HT1080 (cell line): ENCODE measurements around the gene DIO1. TPM values are rescaled to one million over a fixed set of nuclear protein-coding genes. Genes with fewer than 3 reads are reported as not detected.
A peak's percentile ranks its signal among the peaks of the same experiment; 100 is the strongest.

Source experiments
- DNase-seq: peaks from one replicate; pipeline ENCODE4 v3.0.0-alpha.2; 2015; ENCODE audit warnings: low read depth
- total RNA-seq: library from RNA; depleted of rRNA; stranded (reverse); fragments of >200 nt; shearing (Covaris generic); gene quantifications from 2 replicates; pipeline ENCODE4 v1.2.3, GENCODE V29; 2014

The DIO1 gene
- total RNA-seq, 1 experiment from 2014 or later, result not detected

DNA sequence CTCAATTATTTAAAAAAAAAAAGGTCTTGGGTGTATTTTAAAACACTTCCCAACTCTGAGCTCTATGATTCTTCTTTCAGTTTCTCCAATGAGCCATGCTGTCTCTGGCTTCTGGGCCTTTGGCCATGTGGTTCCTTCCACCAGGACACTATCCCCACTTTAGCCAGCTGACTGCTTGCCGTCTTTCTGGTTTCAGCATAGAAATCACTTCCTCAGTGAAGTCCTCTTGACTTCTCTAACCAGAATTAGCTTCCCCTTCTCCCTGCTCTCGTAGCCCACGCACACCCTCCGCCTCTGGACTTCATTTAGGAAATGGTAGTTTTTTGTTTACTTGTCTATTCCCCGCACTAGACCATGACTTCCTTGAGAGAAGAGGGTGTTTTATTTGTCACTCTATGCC lies 1.1 kb upstream of the DIO1 start:
- DNase-seq, result no peak

DNA sequence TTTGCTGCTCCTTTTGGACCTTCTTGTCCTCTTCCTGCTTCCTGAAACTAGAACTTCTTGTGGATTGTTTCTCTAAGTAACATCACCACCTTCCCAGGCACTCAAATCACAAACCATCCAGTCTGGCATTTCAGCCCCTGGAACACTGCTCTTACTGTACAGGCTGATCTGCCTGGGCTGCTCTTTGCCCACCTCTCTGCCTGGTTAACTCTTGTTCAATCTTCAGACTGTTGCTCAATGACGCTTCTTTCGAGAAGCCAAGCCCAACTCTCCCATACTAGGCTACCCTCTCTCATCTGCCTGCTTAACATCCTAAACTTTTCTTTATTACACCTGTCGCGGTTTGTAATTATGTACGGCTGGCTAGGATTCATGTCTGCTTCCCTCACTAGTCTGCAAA lies 657 bp downstream of the DIO1 start:
- no peak for DNase-seq

DNA sequence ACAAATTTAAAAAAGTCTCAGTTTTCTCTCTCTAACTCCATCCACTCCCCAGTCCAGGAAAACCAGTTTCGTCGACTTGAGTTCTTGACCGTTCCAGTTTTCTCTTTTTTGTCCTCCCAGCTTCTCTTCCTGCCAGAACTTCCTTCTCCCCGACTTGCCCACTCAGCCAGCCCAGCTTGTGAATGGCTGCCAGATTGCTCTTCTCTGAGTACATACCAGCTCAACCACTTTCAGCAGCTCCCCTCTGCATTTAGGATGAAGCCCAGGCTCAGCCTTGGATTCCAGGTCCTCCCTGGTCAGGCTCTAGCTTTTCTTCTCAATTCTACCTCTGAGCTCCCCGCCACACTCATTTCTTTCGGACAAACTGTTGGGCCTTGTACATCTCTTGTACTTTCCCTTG lies 1.4 kb downstream of the DIO1 start:
- no peak for DNase-seq

DNA sequence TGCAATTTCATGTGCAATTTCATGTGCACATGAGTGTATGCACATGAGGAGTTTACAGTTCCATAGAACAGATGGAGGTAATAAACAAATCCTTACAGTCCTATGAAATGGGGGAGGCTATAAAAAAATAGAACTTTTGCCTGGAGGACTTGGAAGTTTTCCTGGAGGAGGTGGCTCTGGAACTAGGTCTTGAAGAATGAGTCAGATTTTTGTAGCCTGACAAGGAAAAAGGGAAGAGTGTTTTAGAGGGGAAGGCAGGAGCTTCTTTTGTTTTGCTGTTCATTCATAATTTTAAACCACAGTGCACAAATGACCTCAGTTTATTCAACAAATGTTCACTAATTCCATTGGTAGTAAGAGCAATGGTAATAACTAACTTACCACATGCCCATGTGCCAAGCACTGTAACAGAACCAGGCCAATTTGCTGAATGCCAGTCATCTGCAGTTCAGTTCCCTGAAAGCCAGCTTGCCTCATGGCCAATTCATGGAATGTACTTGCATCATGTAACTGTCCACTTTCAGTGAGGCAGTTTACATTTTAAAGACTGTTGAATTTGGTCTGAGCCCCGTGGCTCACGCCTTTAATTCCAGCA lies 2.7 kb downstream of the DIO1 start:
- peak; percentile 68 for DNase-seq

DNA sequence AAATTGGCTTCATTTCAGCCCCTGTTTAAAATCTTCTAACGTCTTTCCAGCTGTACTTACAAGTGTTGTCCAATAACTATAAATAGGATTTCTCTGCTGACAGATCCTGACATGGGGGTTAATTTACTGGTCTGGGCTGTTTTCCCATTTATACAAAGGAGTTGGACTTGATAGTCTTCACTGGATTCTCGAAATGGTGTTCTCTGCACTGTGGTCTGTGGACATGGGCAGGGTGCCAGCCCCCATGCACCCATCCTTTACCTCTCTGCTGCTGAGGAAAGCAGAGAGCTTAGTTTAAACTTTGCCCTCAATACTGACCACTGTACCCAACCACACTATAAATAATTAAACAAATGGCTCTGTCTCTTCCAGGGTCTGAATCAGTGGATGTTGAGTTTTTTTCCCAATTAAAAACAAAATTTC lies 5.2 kb downstream of the DIO1 start:
- no peak for DNase-seq

DNA sequence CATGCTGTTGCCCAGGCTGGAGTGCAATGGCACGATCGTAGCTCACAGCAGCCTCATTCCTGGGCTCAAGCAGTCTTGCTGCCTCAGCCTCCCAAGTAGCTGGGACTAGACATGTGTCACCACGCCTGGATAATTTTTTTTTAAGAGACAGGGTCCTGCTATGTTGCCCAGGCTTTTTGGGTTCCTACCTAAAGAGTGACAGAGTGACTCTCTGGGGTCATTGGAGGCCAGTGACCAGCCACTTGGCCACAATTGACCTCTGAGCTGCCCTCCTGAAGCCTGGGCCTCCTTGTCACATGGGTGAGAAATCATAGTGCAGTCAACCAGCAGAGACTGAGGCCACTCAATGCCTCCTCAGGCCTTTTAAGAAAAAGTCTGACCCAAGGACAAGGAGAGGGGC lies 5.7 kb downstream of the DIO1 start:
- DNase-seq, result no peak

DNA sequence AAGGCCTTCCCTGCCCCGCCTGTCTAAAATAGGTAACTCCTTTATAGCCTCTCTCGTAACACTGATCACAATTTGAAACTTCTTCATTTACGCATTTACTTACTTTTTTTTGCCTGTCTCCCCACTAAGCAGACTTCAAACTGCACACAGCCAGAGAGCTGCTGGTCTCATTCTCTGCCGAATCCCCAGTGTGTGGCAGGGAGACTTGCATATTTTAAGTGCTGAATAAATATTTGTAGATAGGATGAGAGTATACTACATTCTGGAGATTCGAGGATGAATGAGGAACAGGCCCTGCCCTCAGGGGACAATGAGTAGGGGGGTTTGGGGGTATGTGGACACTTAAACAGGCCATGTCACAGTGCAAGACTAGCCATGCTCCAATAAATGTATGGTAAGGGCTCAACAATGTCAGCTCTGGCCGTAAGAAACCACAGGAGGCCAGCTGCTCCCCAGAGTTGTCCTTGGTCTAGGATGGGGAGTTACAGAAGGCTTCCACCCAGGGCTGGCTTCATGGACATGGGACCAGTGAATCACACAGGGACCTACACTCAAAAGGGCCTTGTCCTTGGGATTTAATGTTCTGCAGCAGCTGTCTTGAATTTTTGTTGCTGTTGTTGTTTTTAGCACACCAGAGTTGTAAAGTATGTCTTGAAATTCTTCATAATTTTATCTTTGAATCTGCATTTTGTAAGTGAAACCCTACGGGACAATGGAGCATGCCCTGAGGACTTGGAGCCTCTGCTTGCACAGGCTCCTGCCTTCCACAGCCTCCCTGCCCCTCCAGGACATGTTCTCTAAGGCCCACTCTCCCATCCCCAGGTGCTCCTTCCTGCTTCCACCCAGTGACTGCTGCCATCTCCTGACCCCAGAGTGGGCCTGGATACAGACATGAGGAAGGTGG lies 8.5 kb downstream of the DIO1 start:
- DNase-seq, result no peak

DNA sequence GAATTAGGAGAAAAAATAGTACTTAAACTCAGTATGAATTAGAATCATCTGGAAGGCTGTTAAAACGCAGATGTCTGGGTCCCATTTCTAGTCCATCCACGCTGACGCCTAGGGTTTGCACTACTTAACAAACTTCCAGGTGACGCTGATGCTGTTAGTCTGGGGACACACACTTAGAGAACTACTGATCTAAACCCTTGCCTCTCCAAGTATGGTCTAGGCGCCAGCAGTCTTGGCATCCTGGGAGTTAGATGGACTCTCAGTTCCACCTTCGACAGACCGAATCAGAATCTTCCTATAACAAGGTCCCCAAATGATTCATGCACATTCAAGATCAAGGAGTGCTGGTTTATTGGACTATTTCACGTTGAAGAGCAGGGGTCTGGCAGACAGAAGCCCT lies 11.5 kb downstream of the DIO1 start:
- DNase-seq, result no peak

DNA sequence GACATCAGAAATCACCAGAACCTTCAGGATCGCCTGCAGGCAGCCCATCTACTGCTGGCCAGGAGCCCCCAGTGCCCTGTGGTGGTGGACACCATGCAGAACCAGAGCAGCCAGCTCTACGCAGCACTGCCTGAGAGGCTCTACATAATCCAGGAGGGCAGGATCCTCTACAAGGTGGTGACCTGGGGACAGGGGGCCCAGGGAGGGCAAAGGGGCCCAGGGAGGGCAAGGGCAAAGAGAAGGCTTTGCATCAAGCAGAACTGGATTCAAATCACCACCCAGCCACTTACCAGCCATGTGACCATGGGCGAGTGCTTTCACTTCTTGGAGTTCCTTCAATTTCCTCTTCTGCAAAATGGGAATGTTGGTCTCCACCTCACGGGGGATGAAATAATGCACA lies 12.1 kb downstream of the DIO1 start:
- no peak for DNase-seq

DNA sequence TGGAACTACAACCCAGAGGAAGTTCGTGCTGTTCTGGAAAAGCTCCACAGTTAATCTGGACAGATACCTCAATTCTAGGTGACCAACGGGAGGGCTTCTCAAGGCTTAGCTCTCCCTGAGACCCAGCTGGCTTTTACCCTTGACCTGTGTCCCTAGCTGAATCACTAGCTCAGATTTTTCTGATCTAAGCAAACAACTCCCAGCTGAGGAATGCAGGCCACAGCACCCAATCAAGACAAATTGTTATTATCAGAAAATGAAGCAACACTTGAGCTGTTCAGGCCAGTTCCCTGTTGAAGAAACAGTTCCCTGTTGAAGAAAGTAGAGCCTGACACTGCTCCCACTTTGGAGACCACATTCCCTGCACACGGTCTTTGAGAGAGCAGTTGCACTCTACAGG lies 16.0 kb downstream of the DIO1 start:
- DNase-seq, result no peak

DNA sequence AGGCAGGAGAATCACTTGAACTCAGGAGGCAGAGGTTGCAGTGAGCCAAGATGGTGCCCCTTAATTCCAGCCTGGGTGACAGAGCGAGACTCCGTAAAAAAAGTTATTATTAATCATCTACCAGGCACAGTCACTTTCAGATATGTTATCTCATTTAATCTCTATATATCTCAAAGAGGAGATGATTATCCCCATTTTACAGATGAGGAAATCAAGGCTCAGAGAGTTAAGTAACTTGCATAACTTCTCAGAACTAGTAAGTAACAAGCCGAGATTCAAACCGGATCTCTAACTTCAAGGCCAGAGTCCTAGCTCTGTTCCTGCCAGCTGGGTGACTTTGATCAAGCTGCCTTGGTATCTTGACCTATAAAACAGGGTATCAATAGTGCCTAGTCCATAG lies 17.5 kb downstream of the DIO1 start:
- DNase-seq, result no peak

DNA sequence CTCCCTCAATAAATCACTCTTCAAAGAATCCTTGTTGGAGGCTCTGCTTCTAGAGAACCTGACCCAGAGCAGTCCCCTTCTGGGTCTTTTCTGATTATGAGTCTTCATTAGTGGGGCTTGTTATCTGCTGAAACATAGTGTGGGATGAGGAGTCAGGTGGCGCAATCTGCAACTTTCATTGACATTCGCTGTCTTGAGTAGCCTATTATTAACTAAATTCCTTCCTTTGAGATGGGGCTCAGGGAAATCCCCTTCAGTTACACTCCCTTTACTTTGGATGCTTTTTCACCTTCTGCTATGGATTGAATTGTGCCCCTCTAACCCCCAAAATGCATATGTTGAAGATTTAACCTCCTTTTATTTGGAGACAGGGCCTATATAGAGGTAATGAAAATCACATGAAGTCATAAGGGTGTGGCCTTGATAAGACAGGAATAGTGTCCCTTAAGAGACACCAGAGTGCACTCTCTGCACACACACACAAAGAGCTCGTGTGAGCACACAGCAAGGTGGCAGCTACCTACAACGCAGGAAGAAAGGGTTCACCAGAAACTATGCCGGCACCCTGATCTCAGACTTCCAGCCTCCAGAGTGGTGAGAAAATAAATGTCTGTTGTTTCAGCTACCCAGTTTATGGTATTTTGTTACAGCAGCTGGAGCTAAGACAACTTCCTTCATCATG lies 19.5 kb downstream of the DIO1 start:
- no peak for DNase-seq

DNA sequence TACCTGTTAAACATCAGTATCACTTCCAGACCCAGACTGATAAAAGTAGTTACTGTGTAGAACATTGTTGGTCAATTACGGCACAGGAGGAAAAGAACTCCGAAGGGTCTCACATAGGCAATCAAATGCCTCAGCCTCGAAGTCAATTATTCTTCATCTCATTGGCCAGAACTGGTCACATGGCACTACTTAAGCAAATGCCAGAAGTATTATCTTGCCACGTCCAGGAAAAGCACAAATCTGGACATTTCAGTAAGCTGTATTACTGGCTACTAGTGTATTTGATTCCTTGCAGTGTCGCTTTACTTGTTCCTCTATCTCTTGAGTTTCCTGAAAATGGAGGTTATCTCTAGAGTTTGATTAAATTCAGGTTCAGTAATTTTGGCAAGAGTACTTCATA lies 24.4 kb downstream of the DIO1 start:
- no peak for DNase-seq

DNA sequence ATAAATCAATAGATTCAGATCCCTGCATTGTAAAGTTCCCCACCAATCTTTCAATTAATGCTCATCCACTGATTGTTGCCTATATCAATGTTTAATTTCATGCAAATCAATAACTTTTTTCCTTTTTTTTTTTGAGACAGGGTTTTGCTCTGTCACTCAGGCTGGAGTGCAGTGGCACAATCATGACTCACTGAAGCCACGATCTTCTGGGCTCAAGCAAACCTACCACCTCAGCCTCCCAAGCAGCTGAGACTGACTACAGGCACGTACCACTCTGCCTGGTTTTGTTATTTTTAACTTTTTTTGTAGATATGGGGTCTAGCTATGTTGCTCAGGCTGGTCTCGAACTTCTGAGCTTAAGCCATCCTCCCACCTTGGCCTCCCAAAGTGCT lies 25.7 kb downstream of the DIO1 start:
- DNase-seq, result peak; percentile 48

DNA sequence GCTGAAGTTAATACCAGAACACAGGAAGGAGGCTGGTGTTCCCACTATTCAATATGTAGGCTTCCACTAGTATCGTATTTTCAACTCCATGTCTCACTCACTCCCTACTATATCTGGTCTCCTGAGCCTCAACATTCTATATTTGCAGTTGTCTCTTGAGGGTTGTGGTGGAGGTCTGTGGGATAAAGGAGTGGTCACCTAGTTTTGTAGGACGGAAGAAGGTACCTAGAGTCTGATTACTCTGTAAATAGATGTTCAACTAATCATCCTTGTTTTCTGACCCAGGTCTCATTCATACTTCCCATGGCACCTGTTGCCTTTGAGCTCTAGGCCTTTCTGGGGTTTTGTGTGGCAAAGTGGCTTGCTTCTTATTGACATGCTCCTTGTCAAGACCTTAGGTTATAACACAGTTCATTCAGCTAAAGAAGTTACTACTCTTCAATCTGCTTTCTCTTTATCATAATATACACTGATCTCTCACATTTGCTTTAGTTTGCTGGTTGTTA lies 33.4 kb downstream of the DIO1 start:
- no peak for DNase-seq

DNA sequence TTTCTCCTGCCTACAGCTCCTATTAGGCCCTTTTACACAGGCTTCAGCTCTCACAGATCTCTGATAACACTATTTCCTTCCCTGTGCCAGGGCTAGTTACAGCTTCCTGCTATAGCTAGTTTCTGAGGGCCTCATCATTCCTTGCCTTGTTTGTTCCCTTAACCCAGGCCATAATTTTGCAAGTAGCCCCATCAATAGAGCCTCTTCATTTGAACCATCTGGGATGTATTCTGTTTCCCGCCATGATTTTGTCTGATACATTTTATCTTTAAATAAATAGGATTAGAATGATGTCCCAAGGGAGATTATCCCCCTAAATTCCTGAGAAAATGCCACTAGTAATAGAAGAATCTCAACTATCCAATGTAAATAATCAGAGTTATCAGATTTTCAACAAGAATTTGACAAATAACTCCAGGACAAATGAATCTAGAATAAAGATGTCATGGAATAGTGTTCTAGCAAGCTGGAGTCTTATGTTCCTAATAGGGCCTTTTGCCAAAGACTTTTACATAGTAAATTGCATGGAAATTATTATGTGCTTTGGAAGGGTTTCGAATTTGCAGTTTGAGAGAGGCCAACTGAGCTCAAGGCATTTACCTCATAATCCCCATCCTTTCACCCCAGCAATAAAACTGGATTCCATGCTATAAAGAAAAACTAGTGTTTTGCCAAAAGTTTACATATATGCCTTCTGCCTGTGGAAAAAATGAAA lies 35.4 kb downstream of the DIO1 start:
- no peak for DNase-seq

DNA sequence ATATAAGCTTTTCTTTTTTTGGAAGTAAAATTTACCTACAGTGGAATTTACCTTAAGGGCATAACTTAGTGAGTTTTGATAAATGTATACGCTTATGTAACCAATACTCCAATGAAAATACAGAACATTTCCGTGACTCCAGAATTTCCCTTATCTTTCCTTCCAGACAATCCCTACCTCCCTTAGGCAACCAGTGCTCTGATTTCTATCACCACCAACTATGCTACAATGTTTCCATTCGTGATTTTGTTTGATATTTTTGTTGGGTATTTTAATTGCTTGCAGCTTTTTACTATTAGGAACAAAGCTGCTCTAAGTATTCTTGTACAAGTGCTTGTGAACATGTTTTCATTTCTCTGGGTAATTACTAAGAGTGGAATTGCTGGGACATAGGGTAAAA lies 36.9 kb downstream of the DIO1 start:
- no peak for DNase-seq

DNA sequence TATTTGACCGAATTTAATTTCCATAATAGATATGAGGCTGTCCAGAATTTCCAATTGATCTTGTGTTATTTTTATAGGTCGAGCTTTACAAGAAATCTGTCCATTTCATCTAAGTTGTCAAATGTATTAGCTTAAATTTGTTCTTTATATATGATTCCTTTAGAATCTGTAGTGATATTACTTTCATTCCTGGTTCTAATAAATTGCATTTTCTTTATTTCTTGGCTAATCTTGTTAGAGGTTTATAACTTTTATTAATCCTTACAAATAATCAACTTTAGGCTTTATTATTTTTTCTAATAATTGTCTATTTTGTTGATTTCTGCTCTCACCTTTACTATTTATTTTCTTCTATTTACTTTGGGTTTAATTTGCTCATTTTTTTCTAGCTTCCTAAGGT lies 37.5 kb downstream of the DIO1 start:
- no peak for DNase-seq

DNA sequence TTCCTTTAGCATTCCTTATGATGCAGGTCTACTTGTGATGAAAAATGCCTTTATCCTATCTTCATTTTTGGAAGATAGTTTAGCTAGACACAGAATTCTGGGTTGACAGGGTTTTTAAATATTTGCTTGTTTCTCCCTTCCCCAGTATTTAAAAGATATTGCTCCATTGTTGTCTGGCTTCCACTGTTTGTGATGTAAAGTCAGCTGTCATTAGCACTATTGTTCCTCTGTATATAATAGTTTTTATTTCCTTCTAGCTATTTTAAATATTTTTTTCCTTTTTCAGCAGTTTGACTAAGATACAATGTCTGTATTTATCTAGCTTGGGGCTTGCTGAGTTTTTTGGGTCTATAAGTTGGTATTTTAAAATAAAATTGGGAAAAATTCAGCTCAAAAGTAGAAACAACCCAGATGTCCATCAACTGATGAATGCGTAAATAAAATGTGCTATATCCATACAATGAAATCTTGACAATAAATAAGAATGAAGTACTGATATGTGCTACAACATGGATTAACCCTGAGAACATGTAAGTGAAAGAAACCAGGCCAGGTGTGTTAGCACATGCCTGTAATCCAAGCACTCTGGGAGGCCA lies 40.3 kb downstream of the DIO1 start:
- DNase-seq, result no peak

DNA sequence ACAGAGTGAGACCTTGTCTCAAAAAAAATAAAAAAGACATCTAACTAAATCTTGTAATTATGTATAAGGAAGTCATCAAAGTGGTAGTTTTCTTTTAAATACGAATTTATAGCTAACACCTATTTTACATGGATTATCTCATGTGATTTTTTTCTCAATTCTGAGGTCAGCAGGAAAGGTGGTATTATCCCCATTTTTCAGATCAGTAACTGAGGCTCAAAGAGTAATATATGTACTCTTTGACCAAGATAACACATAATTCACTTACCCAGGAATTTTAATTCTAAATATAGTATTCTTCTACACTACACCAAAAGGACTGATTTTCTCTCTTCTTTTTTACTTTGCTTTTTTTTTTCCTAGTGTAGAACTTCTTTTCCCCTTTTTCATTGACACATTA lies 42.4 kb downstream of the DIO1 start:
- no peak for DNase-seq

DNA sequence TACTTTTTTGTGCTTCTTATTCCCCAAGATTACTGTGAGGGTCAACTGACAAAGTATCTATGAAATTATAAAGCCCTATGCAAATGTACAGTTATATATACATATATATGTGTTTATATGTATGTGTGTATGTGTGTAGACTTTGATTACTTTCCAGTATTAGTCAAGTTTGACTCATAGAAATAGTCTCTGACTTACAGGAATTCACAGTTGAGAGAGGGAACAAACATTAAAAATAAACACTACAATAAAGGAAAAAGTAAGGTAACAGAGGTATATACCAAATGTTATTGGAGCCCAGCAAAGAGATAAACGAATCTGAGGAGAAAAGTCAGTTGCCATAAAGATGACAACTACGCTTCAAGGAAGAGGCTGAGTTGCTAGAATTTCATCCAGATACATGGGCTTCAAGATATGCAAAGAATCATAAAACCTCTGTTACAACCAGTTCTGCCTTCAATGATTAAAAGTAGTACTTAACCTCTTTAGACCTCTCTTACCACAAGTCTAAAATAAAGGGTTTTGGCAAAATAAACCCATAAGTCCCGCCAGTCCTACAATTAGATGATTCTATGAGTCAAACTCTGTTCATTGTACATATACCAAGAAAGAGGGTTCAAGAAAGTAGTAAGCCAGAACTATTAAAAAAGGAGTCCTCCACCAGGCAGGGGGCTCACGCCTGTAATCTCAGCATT lies 44.3 kb downstream of the DIO1 start:
- no peak for DNase-seq
